22Rv1 (cell line): ENCODE results near the gene CREB1.

ENCODE experiments used
- CTCF ChIP-seq: fragments of 450-650 bp; IDR thresholded peaks from 2 replicates; pipeline ENCODE4 v1.5.1; 2017; ENCODE audit warnings: mild to moderate bottlenecking
- ZFX ChIP-seq: fragments of 450-650 bp; IDR thresholded peaks from 2 replicates; pipeline ENCODE4 v1.6.1; 2017; ENCODE audit warnings: antibody characterized with exemption, borderline replicate concordance

GRCh38 chr2:207506426-207506825 lies 23.3 kb upstream of the CREB1 start:
- TF ChIP-seq CTCF = no peak
- no peak for TF ChIP-seq ZFX
